Erythroblast (primary cell): ENCODE measurements around the gene COL4A2.

ENCODE experiments used
- GATA1 ChIP-seq: IDR thresholded peaks from 2 replicates; pipeline ENCODE4 v1.6.1; 2011; ENCODE audit warnings: low read depth, mild to moderate bottlenecking, control low read depth, low read length, moderate library complexity
- POLR2A ChIP-seq: IDR thresholded peaks from 2 replicates; pipeline ENCODE4 v1.6.1; 2011; ENCODE audit warnings: mild to moderate bottlenecking, low read length

GRCh38 chr13:110411688-110412059 lies 104.6 kb downstream of the COL4A2 start:
- no peak for TF ChIP-seq POLR2A
- no peak for TF ChIP-seq GATA1
